Liver (tissue), 9 donors: ENCODE results near the gene KCNJ4. TPM values are rescaled to one million over a fixed set of nuclear protein-coding genes. Genes with fewer than 3 reads are reported as not detected.

ENCODE experiments used
- DNase-seq: peaks from one replicate; pipeline ENCODE4 v3.0.0-alpha.2; 2017; ENCODE audit warnings: low spot score
- H3K27ac ChIP-seq, 2 donors: one replicate each; pipeline ENCODE4 v1.7.0; 2013; ENCODE audit warnings: inconsistent platforms in 2 of 2, low read length in 2 of 2, control low read depth in 1 of 2, low read depth in 1 of 2, mild to moderate bottlenecking in 1 of 2
- H3K27me3 ChIP-seq, 4 donors: one replicate each; pipeline versions ENCODE4 v1.6.1 to v1.7.0; 2013; ENCODE audit warnings: low read length in 3 of 4, inconsistent platforms in 1 of 4, mild to moderate bottlenecking in 1 of 4, moderate library complexity in 1 of 4; ENCODE audit not compliant: control insufficient read depth in 4 of 4, insufficient read depth in 4 of 4
- H3K36me3 ChIP-seq, 4 donors: one replicate each; pipeline versions ENCODE4 v1.6.1 to v1.7.0; 2013; ENCODE audit warnings: low read length in 3 of 4, mild to moderate bottlenecking in 3 of 4, low read depth in 1 of 4, moderate library complexity in 1 of 4; ENCODE audit not compliant: control insufficient read depth in 4 of 4, insufficient read depth in 3 of 4
- H3K4me1 ChIP-seq, 4 donors: one replicate each; pipeline versions ENCODE4 v1.6.1 to v1.7.0; 2013; ENCODE audit warnings: low read length in 3 of 4, mild to moderate bottlenecking in 3 of 4, moderate library complexity in 1 of 4; ENCODE audit not compliant: control insufficient read depth in 4 of 4, insufficient read depth in 4 of 4
- H3K4me3 ChIP-seq, 3 donors: one replicate each; pipeline versions ENCODE4 v1.6.1 to v1.7.0; 2013; ENCODE audit warnings: low read length in 3 of 3, control low read depth in 1 of 3, low read depth in 1 of 3, mild to moderate bottlenecking in 1 of 3
- H3K9ac ChIP-seq, 2 donors: one replicate each; pipeline ENCODE4 v1.7.0; 2013; ENCODE audit warnings: low read length in 2 of 2, mild to moderate bottlenecking in 2 of 2, moderate library complexity in 2 of 2, control low read depth in 1 of 2, low read depth in 1 of 2
- H3K9me3 ChIP-seq, 4 donors: one replicate each; pipeline versions ENCODE4 v1.6.1 to v1.7.0; 2013; ENCODE audit warnings: low read length in 3 of 4; ENCODE audit not compliant: control insufficient read depth in 4 of 4
- CTCF ChIP-seq: fragments of 150-350 bp; IDR thresholded peaks from 2 replicates; pipeline ENCODE4 v1.5.1; 2017; ENCODE audit warnings: improper control_type of control experiment, low read depth, low read length; ENCODE audit not compliant: missing input control
- EGR1 ChIP-seq, 2 donors: IDR thresholded peaks; 2 replicates each; pipeline ENCODE4 v1.6.1; 2016 to 2018; ENCODE audit warnings: antibody characterized with exemption in 2 of 2, low read depth in 2 of 2
- FOXA1 ChIP-seq: IDR thresholded peaks from 2 replicates; pipeline ENCODE4 v1.6.1; 2016; ENCODE audit warnings: antibody characterized with exemption
- FOXA2 ChIP-seq: IDR thresholded peaks from 2 replicates; pipeline ENCODE4 v1.6.1; 2016; ENCODE audit warnings: antibody characterized with exemption
- GABPA ChIP-seq, 2 donors: IDR thresholded peaks in 1 of 2; conservative IDR thresholded peaks in 1 of 2; 2 replicates each; pipeline ENCODE4 v1.6.1; 2016; ENCODE audit warnings: antibody characterized with exemption in 2 of 2, mild to moderate bottlenecking in 1 of 2, moderate library complexity in 1 of 2
- HNF4G ChIP-seq: IDR thresholded peaks from 2 replicates; pipeline ENCODE4 v1.6.1; 2016; ENCODE audit warnings: antibody characterized with exemption
- JUND ChIP-seq, 2 donors: IDR thresholded peaks; 2 replicates each; pipeline ENCODE4 v1.6.1; 2016; ENCODE audit warnings: antibody characterized with exemption in 2 of 2
- NR2F2 ChIP-seq: IDR thresholded peaks from 2 replicates; pipeline ENCODE4 v1.6.1; 2016; ENCODE audit warnings: antibody characterized with exemption
- RAD21 ChIP-seq, 2 donors: IDR thresholded peaks; 2 replicates each; pipeline ENCODE4 v1.6.1; 2016; ENCODE audit warnings: antibody characterized with exemption in 2 of 2, mild to moderate bottlenecking in 2 of 2
- RXRA ChIP-seq, 2 donors: IDR thresholded peaks; 2 replicates each; pipeline ENCODE4 v1.6.1; 2017 to 2018; ENCODE audit warnings: antibody characterized with exemption in 2 of 2, mild to moderate bottlenecking in 1 of 2
- SP1 ChIP-seq: IDR thresholded peaks from 2 replicates; pipeline ENCODE4 v1.6.1; 2018; ENCODE audit warnings: antibody characterized with exemption, mild to moderate bottlenecking
- TAF1 ChIP-seq: conservative IDR thresholded peaks from 2 replicates; pipeline ENCODE4 v1.6.1; 2016; ENCODE audit warnings: antibody characterized with exemption, mild to moderate bottlenecking
- WGBS: extraction: QIAGEN DNeasy Blood & Tissue Kit; methylation state at CpG from one replicate; pipeline ENCODE4 v1.1.7; 2013; 5-methylcytosine and 5-hydroxymethylcytosine counted together
- polyA plus RNA-seq, 2 donors: library from polyadenylated mRNA; stranded (reverse) in 1 of 2; unstranded in 1 of 2; fragments of 200-250 nt in 1 of 2; fragments of >200 nt in 1 of 2; fragmentation: Nextera tagmentation in 1 of 2; extraction: Ambion mirVana in 1 of 2; gene quantifications; one replicate each; pipeline versions ENCODE4 v1.2.1 to v1.2.3, GENCODE V29; 2013 to 2015
- total RNA-seq, 2 donors: library from RNA; depleted of rRNA; stranded (reverse); fragments of >200 nt; gene quantifications; one replicate each; pipeline ENCODE4 v1.2.3, GENCODE V29; 2014
- TF ChIP-seq, protein P1 (sequence below): IDR thresholded peaks from 2 replicates; pipeline ENCODE4 v1.6.1; 2016; ENCODE audit warnings: antibody characterized with exemption, mild to moderate bottlenecking
- TF ChIP-seq, protein P2 (sequence below): IDR thresholded peaks from 2 replicates; pipeline ENCODE4 v1.6.1; 2016; ENCODE audit warnings: antibody characterized with exemption
- donor health status: healthy.
- donor health status: healthy.
- donor health status: healthy.
- donor health status: healthy.
- donor health status: healthy.

KCNJ4 gene
- total and polyA plus RNA-seq, 4 donors, result 0.05 TPM; not detected in 3

DNA sequence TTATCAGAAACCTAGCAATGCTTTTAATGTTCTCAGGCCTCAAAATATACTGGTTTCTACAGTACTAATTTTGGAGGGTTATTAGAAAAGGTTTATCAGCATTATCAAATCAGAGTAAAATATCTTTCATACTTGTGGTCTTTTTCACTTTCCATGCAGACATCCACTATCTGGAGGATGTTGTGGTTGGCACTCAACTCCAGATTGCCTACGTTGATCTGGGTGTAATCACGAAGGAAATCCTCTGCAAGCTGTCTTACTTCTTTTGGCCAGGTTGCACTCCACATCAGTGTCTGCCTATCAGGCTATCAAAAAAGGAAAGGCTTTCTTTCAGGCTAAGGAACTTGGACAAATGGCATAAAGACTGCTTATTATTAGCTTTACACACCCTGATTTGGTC is 39.5 kb upstream of the KCNJ4 start:
- TF ChIP-seq RXRA (IDR thresholded peaks at IDR 0.05), result no peak
- TF ChIP-seq TAF1, result no peak
- no peak for TF ChIP-seq HNF4G
- no peak for TF ChIP-seq RAD21 (IDR thresholded peaks at IDR 0.05)
- TF ChIP-seq FOXA2, result no peak
- TF ChIP-seq, protein P1, sequence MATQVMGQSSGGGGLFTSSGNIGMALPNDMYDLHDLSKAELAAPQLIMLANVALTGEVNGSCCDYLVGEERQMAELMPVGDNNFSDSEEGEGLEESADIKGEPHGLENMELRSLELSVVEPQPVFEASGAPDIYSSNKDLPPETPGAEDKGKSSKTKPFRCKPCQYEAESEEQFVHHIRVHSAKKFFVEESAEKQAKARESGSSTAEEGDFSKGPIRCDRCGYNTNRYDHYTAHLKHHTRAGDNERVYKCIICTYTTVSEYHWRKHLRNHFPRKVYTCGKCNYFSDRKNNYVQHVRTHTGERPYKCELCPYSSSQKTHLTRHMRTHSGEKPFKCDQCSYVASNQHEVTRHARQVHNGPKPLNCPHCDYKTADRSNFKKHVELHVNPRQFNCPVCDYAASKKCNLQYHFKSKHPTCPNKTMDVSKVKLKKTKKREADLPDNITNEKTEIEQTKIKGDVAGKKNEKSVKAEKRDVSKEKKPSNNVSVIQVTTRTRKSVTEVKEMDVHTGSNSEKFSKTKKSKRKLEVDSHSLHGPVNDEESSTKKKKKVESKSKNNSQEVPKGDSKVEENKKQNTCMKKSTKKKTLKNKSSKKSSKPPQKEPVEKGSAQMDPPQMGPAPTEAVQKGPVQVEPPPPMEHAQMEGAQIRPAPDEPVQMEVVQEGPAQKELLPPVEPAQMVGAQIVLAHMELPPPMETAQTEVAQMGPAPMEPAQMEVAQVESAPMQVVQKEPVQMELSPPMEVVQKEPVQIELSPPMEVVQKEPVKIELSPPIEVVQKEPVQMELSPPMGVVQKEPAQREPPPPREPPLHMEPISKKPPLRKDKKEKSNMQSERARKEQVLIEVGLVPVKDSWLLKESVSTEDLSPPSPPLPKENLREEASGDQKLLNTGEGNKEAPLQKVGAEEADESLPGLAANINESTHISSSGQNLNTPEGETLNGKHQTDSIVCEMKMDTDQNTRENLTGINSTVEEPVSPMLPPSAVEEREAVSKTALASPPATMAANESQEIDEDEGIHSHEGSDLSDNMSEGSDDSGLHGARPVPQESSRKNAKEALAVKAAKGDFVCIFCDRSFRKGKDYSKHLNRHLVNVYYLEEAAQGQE, result no peak
- TF ChIP-seq CTCF, result no peak
- no peak for TF ChIP-seq FOXA1
- TF ChIP-seq GABPA (IDR thresholded peaks at IDR 0.05 in 1 of 2, conservative IDR thresholded peaks at IDR 0.05 in 1 of 2), result no peak
- TF ChIP-seq NR2F2, result no peak
- TF ChIP-seq SP1, result no peak
- TF ChIP-seq EGR1 (IDR thresholded peaks at IDR 0.05; ENCODE audit: low read depth in 2 of 2), result no peak
- DNase-seq, result no peak
- H3K9ac ChIP-seq, result no peak overlapping the region
- H3K36me3 ChIP-seq, result peaks cover 18 to 85% (median 80%) of the 10 kb centered on the region in 4 donors
- no peak overlapping the region for H3K27ac ChIP-seq
- peaks cover 2 to 5% (median 2%) of the 10 kb centered on the region in 4 donors for H3K4me1 ChIP-seq
- no peaks in the 10 kb centered on the region for H3K27me3 ChIP-seq
- H3K4me3 ChIP-seq, result no peak overlapping the region
- no peaks in the 10 kb centered on the region for H3K9me3 ChIP-seq
- 61% methylated on average over 2 of the region's 2 CpGs for WGBS

DNA sequence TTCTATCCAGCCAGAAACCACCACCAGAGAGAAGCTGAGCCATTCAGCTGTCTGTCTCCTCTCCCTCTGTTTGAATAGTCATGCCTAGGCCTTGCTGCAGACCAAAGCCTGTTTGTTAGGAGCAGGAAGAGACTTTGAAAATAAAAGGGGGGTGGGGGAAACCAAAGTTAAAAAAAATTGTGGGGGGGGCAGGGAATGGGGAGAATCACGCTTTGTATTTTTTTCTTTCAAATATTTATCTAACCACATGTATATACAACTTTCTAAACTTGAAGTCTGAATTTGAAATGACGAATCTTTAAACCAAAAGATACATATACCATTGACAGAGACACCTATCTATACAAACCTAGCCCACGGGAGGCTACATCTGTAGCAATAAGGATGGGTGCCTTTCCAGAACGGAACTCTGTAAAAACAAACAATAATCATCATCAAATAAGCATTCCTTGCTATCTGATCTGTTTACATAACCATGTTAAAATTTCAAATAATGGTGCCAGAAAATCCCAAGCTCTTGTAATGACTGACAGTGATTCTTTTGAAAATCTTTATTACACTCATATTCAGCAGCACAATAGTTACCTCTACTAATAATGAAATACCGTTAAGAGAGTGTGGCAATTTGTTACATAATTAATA is 36.8 kb upstream of the KCNJ4 start:
- no peak for DNase-seq
- Histone ChIP-seq H3K36me3 (peaks cover 22 to 80% (median 76%) of the 10 kb centered on the region in 4 donors), H3K4me1 (peaks cover 2 to 5% (median 2%) of the 10 kb centered on the region in 4 donors), H3K4me3 (no peak overlapping the region), H3K27me3 (no peaks in the 10 kb centered on the region), H3K27ac (peak overlapping the region; percentile 59 to 92), H3K9ac (no peak overlapping the region), H3K9me3 (no peaks in the 10 kb centered on the region)
- 58% methylated on average over 5 of the region's 5 CpGs for WGBS
- TF ChIP-seq JUND (IDR thresholded peaks at IDR 0.05), result no peak
- TF ChIP-seq HNF4G, result no peak
- TF ChIP-seq, protein P2, sequence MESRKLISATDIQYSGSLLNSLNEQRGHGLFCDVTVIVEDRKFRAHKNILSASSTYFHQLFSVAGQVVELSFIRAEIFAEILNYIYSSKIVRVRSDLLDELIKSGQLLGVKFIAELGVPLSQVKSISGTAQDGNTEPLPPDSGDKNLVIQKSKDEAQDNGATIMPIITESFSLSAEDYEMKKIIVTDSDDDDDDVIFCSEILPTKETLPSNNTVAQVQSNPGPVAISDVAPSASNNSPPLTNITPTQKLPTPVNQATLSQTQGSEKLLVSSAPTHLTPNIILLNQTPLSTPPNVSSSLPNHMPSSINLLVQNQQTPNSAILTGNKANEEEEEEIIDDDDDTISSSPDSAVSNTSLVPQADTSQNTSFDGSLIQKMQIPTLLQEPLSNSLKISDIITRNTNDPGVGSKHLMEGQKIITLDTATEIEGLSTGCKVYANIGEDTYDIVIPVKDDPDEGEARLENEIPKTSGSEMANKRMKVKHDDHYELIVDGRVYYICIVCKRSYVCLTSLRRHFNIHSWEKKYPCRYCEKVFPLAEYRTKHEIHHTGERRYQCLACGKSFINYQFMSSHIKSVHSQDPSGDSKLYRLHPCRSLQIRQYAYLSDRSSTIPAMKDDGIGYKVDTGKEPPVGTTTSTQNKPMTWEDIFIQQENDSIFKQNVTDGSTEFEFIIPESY, result no peak
- no peak for TF ChIP-seq NR2F2
- no peak for TF ChIP-seq GABPA (IDR thresholded peaks at IDR 0.05 in 1 of 2, conservative IDR thresholded peaks at IDR 0.05 in 1 of 2)
- TF ChIP-seq FOXA2, result no peak
- TF ChIP-seq TAF1, result no peak
